ENCODE measurements around the gene LIMS4.
"Not testable (repeated sequence)": the region's sequence is repeated elsewhere in the genome, so short reads cannot be mapped to it uniquely, and the experiment has no call there.

LIMS4 gene

DNA sequence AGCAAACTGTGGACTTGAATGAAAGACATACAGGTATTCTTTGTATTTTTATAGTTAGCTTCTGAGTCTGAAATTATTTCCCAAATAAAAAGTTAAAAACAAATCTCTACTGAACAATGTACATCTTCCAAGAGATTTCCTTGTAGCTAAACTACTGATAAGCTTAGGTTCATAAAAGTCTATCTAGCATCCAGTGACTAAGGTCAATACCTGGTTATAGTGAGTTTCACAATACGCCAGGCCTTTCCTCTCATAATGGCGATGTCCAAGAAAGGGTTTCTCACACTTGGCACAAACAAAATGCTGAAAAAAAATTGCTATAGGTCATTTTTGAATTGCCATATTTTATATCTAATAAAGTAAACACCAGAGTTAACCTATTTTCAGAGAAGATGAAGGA, 21.7 kb downstream of the LIMS4 start:
- DNase-seq (ENCODE audit: low read depth in 2 of 2): not testable (repeated sequence)

DNA sequence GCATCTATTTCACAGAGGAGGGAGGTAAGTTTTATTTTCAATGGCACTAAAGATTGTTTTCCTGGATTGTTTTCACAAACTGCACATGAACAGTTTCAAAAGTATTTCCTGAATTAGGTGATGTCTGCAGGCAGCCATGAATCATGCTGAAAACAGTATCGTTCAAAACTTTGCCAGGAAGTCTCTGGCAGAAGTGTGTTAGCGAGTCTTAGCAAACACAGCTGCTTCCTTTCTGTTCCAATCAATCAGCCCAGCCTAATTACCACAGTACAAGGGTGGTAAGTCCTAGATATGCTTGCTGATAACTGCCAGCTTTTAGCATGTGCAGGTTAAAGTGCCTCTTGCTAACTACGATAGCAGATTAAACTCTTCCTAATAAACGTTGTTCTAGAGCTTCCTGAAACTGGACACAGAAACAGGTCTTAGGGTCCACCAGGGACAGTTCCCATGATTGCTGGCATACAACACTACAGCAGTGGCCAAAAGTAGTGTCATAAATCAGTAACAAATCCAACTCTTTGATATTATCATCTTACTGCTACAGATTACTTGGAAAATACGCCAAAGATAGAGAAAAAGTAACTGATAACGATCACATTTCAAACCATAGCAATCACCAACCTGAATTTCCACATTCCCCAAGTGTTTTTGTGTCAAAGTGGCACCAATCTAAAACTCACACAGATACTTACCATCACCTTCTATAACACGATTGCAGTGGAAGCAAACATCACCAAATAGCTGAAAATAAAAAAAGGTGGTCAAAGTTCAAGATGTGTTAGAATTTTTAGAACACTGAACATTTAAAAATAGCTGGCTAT, 23.3 kb downstream of the LIMS4 start:
- DNase-seq (ENCODE audit: low read depth in 2 of 2): not testable (repeated sequence)

DNA sequence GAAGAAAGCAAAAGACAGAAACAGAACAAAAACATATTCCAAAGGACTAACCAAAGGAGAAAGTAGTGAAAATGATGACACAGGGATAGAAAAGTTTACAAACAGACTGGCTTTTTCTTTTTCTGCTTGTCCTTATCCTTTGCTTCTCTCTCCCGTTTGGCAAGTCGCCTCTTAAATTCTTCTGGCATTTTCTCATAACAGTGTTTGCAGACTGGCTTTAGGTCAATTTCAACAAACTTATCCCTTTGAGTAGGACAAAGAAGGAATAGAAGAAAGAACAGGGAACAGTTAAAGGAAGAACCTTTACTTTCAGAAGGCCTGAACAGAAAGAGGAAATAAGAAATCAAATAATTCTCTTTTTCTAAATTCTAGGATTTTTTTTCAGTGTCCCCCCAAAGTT, 26.0 kb downstream of the LIMS4 start:
- DNase-seq (ENCODE audit: low read depth in 2 of 2): not testable (repeated sequence)

DNA sequence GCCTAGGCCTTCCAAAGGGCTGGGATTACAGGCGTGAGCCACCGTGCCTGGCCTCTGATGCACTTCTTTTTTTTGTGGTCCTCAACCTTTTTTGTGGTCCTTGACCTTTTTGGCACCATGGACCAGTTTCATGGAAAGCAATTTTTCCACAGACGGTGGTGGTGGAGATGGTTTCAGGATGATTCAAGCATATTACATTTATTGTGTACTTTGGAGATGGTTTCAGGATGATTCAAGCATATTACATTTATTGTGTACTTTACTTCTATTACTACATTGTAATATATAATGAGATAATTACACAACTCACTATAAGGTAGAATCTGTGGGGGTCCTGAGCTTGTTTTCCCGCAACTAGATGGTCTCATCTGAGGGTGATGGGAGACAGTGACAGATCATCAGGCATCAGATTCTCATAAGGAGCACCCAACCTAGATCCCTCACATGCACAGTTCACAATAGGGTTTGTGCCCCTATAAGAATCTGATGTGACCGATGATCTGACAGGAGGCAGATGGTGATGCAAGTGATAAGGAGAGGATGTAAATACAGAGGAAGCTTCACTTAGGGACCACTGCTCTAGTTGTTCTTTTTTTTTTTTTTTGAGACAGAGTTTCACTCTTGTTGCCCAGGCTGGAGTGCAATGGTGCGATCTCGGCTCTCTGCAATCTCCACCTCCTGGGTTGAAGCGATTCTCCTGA, 29.2 kb downstream of the LIMS4 start:
- not testable (repeated sequence) for DNase-seq (ENCODE audit: low read depth in 2 of 2)

DNA sequence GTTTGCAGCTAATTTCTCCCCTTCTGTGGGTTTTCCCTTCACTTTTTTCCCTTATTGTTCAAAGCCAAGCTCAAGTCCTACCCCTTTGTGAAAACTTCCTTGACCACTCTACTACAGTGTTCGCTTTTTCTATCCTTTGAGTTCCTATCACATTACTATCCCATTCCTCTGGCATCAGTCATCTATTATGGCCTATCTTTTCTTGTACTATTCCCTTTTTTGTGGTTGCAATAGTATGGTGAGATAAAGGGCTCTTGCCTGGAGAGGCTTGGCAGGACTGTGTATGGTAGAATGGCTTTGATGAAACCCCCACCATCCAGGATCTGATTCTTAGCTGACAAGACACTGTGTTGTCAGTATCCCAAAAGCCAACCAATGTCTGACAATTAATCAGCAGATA, 30.7 kb downstream of the LIMS4 start:
- not testable (repeated sequence) for DNase-seq (ENCODE audit: low read depth in 2 of 2)

DNA sequence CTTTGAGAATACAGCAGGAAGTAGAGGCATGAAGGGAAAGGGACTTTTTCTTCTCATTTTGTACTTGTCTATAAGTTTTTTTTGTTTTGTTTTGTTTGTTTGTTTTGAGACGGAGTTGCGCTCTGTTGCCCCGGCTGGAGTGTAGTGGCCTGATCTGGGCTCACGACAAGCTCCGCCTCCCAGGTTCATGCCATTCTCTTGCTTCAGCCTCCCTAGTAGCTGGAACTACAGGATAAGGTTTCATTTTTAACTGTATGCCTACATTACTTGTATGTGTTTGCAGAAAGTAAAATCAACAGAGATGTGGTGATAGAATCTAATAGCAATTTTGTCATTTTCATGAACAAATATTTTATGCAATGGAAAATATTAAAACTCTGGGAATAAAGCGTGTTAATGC, 38.1 kb downstream of the LIMS4 start:
- DNase-seq (ENCODE audit: low read depth in 2 of 2): not testable (repeated sequence)

DNA sequence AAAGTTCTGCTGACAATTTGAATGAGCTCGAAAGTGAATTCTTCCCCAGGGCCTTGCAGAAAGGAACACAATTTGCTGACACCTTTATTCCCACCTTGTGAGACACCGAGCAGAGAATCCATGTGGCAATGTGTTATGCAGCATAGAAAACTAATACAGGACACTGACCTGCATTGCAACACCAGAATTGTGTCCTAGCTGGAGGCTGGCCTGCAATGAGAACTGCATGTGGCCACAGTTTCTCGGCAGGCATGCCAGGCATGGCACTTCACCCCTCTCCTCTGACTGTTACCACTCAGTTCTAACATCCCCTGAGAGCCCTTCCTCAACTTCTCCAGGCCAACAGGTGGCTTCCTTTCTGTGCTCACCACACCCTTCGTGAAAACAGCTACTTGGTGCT, 46.9 kb downstream of the LIMS4 start:
- not testable (repeated sequence) for DNase-seq (ENCODE audit: low read depth in 2 of 2)

DNA sequence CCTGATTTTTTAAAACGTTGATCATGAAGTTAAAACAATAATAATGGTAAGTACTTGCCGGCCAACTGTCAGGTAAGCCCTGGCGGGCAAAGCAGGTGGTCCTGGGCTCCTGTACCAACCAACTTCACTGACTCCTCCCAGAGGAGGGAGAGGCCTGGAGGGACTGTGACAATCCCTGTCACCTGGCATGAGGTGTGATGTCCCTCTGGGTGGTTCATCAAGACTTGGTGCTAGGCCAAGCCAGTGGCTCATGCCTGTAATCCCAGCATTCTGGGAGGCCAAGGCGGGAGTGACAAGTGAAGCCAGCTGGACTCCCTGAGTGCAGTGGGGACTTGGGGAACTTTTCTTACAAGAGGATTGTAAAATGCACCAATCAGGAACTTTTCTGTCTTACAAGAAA, 48.2 kb downstream of the LIMS4 start:
- DNase-seq (ENCODE audit: low read depth in 2 of 2): not testable (repeated sequence)

DNA sequence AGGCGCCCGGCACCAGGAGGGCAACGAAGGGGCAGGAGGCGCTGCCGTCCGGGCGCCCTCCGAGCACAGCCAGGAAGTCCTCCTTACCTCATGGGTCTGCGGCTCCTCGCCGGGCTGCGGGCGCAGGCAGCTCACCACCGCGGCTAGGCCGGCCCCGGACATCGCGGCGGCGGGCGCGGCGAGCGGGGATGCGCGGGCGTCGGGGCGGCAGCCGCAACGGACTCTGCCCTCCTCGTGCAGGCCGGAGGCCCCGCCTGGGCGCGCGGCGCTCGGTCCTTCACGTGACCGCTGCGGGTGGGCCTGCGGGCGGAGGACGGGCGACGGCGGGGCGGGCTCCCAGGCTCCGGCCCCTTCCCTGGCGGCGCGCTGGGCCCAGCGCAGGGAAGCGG, 49.0 kb downstream of the LIMS4 start:
- not testable (repeated sequence) for DNase-seq (ENCODE audit: low read depth in 2 of 2)

DNA sequence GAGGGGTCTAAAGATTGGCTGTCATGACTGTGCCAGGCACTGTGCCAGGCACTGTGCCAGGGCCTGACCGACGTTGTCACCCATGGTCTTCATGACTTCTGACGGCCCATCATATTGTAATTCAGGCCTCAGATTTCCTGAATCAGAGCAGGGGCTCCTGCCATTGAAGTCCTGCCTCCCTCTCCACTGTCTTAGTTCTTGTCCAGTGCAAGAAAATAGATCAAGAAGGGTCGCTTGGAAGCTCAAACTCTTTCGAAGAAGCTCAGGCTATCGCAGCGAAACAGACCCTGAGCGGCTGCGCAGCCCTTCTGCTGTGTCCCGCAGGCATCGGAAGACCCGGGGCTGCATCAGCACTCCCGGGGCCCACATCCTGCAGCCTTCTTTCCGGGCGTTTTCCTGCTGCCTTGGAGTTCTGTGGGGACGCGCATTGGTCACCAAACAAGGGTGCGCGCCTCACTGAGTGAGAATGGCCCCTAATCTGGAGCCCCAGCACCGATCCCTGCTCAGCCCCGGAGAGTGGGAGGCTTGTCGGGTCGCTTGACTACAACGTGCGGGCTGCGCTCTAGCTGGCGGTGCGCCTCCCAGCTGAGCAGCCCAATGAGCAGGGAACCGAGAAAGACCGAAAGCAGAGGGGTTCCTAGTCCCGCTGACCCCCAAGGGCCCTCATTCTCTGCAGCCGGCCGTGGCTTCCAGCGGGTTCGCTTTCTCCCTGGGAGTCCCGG, 49.6 kb downstream of the LIMS4 start:
- not testable (repeated sequence) for DNase-seq (ENCODE audit: low read depth in 2 of 2)

DNA sequence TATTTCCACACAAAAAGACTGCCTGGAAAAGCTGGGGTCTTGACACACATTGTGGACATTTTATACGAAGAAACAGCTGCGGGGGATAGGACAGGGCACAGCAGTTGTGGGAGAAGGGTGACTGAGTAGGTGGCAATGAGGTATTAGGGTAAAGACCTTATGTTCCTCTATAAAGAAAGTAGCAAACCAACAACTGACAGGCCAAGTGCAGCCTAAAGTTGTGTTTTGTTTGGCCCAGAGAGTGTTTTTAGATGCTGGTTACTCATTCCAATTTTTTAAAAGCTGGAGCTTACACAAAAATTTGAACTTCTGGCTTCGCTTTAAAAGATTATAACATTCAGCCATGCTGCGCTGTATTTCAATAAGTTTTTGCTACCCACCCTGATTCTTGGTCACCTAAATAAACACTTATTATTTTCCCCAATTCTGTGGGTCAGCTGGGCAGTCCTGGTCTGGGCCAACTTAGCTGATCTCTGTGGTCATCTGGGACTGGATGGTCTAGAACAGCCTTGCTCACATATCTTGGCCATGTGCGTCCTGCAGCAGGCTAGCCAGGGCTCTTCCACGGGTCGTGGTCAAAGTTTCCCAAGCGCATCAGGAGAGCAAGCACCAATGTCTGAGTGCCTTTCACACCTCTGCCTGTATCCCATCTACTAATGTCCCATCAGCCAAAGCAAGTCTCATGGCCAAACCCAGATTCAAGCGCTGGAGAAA, 51.8 kb downstream of the LIMS4 start:
- DNase-seq (ENCODE audit: low read depth in 2 of 2): not testable (repeated sequence)

DNA sequence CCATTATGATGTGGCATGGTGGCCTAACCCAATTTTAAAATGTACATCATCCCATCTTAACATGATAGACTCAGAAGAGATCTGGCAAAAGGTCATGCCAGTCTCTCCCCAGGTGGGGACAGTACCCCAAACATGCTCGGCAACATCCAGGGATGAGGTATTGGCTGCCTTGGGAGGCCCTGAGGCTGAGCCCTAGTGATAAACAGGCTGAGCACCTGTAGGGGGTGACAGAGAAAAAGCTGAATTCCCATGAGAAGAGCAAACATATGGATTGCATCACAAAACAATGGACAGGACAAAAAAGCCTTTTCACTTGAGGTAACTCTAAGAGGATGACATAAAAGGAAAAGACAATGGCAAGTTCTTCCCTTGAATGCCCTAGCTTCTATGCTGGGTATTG, 65.5 kb downstream of the LIMS4 start:
- DNase-seq (ENCODE audit: low read depth in 2 of 2): not testable (repeated sequence)

DNA sequence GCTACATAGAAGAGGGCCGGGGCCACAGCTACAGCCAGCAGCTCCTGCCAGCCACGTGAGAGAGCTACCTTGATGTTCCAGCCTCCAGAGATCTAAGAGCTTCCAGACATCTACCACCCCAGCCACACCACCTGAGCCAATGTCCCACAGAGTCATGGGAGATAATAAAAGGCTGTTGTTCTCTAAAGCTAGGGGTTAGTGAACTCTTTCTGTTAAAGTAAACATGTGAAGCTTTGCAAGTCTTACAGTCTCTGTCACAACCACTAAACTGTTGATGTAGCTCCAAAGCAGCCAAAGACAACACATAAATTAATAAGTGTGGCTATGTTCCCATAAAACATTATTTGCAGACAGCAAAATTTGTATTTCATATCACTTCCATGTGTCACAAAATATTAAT, 67.6 kb downstream of the LIMS4 start:
- not testable (repeated sequence) for DNase-seq (ENCODE audit: low read depth in 2 of 2)

DNA sequence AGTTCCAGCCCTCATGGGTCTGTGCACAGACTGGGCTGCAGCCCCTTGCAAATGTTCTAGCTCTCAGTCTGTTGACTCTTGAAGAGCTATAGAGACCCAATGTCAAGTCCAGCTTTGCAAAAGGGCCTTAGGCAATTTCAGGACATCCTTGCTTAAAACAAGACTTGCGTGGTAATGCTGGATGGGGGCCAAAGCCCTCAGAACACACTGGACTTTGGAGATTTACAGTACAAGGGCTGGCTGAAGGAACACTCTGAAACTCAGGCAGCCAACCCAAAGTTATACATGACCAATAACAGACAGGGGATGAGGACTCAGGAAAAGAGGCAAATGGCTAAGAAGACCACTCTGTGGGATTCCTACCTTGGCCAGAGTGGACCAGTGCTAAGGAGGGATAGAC, 68.4 kb downstream of the LIMS4 start:
- DNase-seq (ENCODE audit: low read depth in 2 of 2): not testable (repeated sequence)

DNA sequence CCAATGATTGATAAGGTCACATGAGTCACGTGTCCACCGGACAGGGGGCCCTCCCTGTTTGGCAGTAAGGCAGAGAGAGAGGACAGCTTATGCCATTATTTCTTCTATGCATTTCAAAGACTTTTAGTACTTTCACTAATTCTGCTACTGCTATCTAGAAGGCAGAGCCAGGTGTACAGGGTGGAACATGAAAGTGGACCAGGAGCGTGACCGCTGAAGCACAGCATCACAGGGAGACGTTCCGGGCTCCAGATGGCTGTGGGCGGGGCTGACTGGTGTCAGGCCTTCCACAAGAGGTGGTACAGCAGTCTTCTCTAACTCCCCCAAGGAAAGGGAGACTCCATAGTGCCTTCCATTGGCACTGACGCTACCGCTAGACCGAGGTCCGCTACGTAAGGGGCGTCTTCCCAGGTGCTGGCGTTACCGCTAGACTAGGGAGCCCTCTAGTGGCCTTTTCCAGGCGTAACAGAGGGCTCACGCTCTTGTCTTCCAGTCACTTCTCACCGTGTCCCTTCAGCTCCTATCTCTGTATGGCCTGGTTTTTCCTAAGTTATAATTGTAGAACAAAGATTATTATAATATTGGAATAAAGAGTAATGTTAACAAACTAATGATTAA, 71.5 kb downstream of the LIMS4 start:
- DNase-seq (ENCODE audit: low read depth in 2 of 2): not testable (repeated sequence)

DNA sequence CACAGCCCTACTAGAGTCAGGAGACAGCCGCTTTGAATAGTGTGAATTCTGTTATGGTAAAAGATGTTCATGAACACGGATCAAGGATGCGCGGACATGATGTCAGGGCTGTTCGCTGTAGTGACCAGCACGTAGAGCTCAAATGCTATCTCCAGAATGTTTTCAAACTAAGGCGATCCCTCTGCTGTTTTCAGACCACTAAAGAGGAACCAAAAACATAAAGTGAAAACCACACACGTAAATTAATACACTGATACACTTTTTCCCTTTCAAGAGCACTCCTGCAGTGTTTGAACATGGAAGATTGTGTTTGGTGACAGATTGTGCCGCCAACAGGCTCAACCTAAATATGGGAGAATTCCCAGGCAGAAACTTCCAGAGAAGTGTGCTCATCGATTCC, 73.2 kb downstream of the LIMS4 start:
- DNase-seq (ENCODE audit: low read depth in 2 of 2): not testable (repeated sequence)

DNA sequence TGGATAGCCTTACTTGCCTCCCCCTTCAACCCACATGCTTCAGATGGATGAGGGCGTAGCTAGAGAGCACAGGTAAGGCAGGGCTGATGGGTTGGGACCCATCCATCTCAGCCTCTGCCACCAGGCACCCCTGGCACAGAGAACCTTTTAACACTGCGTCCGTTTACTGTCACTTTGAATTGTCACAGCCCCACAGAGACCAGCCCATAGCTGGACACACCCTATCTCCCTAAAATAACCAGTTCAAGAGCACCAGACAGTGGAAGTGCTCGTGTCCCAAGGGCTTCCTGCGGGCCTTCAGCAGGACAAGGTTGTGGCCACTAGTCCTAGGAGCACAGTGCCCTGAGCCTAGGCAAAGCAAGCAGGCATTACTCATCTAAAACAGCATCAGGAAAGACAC, 76.6 kb downstream of the LIMS4 start:
- not testable (repeated sequence) for DNase-seq (ENCODE audit: low read depth in 2 of 2)
